GM13977 (cell line): ENCODE measurements around the gene GALNTL6.

Experiments used
- DNase-seq: peaks from one replicate; pipeline ENCODE4 v3.0.0; 2012; ENCODE audit warnings: low spot score
- in situ Hi-C: fragments of 300-500 bp; cut with MboI; formaldehyde crosslinking; loops from one replicate; pipeline ENCODE4 v1.12.0; 2022; ENCODE audit warnings: low sequenced_read_pairs, low pct_unique_long_range_greater_than_20kb, mixed read lengths, inconsistent platforms; ENCODE audit not compliant: unreplicated experiment
- TF ChIP-seq, protein P1 (sequence below): IDR thresholded peaks from 2 replicates; pipeline ENCODE4 v1.5.1; 2012; ENCODE audit warnings: mild to moderate bottlenecking, control low read depth; ENCODE audit not compliant: insufficient read depth; ENCODE audit errors: extremely low read depth, missing control alignments

Gene GALNTL6

DNA sequence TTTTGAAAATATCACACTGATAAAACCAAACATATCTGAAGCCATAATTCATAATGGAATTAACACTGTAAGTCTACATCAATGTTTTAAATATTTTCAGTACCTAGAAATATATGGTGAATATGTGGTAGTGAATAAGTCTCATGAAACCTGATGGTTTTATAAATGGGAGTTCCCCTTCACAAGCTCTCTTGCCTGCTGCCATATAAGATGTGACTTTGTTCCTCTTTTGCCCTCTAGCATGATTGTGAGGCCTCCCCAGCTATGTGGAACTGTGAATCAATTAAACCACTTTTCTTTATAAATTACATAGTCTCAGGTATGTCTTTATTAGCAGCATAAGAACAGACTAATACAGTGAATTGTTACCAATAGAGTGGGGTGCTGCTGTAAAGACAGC, 818.6 kb downstream of the GALNTL6 start:
- in situ Hi-C loops = no loop called here
- no peak for DNase-seq
- TF ChIP-seq, protein P1, sequence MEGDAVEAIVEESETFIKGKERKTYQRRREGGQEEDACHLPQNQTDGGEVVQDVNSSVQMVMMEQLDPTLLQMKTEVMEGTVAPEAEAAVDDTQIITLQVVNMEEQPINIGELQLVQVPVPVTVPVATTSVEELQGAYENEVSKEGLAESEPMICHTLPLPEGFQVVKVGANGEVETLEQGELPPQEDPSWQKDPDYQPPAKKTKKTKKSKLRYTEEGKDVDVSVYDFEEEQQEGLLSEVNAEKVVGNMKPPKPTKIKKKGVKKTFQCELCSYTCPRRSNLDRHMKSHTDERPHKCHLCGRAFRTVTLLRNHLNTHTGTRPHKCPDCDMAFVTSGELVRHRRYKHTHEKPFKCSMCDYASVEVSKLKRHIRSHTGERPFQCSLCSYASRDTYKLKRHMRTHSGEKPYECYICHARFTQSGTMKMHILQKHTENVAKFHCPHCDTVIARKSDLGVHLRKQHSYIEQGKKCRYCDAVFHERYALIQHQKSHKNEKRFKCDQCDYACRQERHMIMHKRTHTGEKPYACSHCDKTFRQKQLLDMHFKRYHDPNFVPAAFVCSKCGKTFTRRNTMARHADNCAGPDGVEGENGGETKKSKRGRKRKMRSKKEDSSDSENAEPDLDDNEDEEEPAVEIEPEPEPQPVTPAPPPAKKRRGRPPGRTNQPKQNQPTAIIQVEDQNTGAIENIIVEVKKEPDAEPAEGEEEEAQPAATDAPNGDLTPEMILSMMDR = no peak

DNA sequence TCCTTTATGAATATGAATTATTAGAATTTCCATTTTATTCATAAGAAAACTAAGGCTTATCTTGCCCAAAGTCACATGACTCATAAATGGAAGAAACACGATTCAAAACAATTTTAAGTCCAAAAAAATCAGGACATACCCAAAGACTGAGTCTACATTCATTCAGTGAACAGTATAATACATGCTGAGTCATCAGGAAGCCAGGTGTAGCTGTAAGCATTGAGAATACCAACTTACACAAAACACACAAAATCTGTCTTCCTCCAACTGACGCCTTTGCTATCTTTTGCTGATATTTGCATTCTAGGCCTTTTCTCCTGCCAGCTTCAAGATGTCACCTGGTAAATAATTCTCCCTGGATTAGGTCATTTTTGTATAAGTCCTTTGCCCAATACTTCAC, 835.3 kb downstream of the GALNTL6 start:
- TF ChIP-seq, protein P1 = no peak
- no peak for DNase-seq
- in situ Hi-C loops = no loop called here

DNA sequence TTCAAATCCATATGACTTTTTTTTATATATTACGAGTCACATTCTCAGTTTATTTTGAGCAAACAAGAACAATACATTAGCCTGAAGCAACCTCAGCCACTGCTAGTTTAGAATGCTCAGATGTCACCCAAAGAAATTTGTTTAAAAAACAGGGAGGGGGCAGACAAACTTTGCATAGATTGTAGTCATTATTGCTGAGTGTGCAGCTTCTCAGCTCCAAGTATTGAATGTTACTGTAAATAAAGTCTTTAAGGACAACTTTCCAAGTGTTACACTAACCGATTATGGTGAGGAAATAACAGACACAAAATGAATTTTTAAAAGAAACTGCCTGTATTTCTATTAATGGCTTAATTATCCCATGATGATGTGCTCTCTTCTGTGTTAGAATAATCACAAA, 835.9 kb downstream of the GALNTL6 start:
- in situ Hi-C loops = no loop called here
- TF ChIP-seq, protein P1 = no peak
- no peak for DNase-seq

DNA sequence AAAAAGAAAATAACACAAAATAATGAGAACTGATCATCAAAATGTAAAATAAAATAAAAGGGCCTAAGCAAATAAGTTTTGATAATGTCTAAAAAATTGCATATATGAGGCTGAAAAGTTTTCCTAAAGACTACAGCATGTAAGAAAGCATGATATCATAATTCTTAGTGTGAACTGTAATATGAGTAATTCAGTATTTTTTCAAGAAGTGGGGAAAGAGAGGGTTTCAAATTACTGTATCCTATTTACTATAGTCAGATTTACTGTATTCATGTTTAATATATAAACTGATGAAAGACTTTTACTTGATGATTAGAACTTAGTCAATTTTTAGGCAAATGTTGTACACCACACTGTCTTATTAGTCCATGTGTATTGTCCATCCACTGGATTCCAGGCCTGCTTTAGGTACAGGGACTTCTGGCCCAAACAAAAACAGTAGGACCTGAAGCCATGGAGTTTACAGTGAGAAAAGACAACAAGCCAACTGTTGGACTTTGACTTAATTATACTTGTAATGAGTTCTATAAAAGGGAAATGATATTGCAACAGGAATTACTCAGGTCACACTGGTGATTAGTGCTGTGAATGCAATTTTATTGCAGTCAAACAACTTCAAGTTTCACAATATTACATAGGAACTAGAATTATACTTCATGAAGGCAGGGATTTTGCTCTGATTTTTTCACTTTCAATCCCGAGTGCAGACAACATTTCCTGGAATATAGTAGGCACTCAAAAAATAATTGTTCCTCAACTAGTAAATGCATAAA, 837.7 kb downstream of the GALNTL6 start:
- no peak for DNase-seq
- in situ Hi-C loops = no loop called here
- TF ChIP-seq, protein P1 = no peak

DNA sequence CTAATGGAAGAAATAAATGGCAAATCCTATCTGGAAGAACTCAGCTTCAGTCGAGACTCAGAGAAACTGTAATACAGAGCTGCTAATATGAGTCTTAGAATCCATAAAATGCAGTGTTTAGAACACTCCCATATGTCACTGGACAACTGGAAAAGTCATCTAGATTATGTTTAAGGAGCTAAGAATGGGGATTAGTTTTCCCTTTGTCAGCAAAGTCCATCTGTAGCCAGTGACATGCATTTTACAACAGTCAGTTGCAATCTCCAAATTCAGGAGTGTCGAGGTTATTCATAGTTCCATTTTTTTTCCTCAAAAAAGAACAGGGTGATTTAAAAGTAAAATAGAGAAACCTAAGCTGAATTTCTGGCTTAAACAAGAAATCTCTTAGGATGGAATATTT, 838.8 kb downstream of the GALNTL6 start:
- DNase-seq = no peak
- TF ChIP-seq, protein P1 = no peak
- in situ Hi-C loops = no loop called here

DNA sequence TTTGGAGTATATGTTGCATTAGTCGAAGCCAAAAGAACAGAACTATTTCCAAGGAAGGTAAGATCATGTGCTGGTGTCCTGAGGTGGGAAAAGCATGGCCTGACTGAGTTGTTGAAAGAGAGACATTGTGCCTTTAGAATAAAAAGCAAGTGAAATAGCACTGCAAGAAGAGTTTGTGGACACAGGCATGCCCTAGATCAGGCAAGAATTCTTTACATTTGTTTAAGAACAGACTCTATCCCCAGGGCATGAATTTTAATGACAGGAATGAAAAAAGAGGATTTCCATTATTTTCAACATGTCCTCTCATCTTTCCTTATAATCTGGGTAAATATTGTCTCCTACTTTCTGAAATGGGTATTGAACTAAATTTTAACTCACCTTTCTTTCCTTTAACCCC, 839.2 kb downstream of the GALNTL6 start:
- TF ChIP-seq, protein P1 = no peak
- DNase-seq = no peak
- in situ Hi-C loops = no loop called here

DNA sequence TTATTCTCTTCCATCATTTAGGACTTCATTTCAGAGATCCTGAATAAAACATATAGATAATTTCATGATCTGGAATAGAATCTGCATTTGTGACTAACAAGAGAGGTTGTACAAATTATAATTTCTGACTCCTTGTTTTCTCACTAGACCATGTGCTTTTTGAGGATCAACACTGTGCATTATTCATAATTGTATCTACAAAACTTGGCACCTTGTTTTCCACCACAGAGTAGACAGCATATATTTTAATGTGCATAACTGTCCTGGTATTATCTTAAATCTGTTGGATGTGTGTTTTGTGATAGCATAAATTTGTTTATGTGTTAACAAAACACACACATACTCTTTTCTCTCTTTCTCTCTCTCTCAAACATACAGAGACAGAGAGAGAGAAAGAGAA, 840.5 kb downstream of the GALNTL6 start:
- in situ Hi-C loops = no loop called here
- TF ChIP-seq, protein P1 = no peak
- no peak for DNase-seq
